GM12878 (cell line): ENCODE measurements around the gene GALNT11. TPM values are rescaled to one million over a fixed set of nuclear protein-coding genes. Genes with fewer than 3 reads are reported as not detected.
"Not testable (repeated sequence)": the region's sequence is repeated elsewhere in the genome, so short reads cannot be mapped to it uniquely, and the experiment has no call there.

Experiments
- ATAC-seq: fragments of 200-7000 bp; cut with Tn5 transposase; 3 replicates; pipeline ENCODE4 v1.9.1; 2020; ENCODE audit warnings: mild to moderate bottlenecking, moderate library complexity
- BruUV-seq: library from RNA; stranded (reverse); fragments of 400-500 nt; replicated peaks from 2 replicates; lab custom pipeline; 2021; lab: Mats Ljungman, UMichigan
- CTCF ChIA-PET: fragments of 300-600 bp; sonication (Branson Sonifier 250); formaldehyde crosslinking; extraction: SDS; loops from one replicate; lab custom pipeline; 2021; ENCODE audit warnings: inconsistent platforms; lab: Yijun Ruan, JAX
- POLR2A ChIA-PET: fragments of 350-600 bp; formaldehyde crosslinking; extraction: SDS; loops from one replicate; lab custom pipeline; 2021; ENCODE audit warnings: inconsistent platforms; lab: Charles Lee
- RAD21 ChIA-PET: fragments of 300-600 bp; sonication (Branson Sonifier 250); formaldehyde crosslinking; loops from one replicate; lab custom pipeline; 2023; ENCODE audit warnings: antibody characterized with exemption; ENCODE audit not compliant: unreplicated experiment; lab: Charles Lee
- SMC1A ChIA-PET: fragments of 300-600 bp; sonication (Branson Sonifier 250); formaldehyde crosslinking; loops from one replicate; lab custom pipeline; 2023; ENCODE audit not compliant: unreplicated experiment, uncharacterized antibody; lab: Charles Lee
- DNase-seq: peaks from one replicate; pipeline ENCODE4 v3.0.0-alpha.2; 2011; ENCODE audit warnings: low read depth, low spot score
- FAIRE-seq: peaks from 3 replicates; lab custom pipeline; 2011; peaks lifted over from hg19 to GRCh38; lab: Jason Lieb, UNC
- H2AFZ ChIP-seq: 2 replicates; pipeline ENCODE4 v1.6.0; 2011; ENCODE audit warnings: low read depth, low read length, control low read depth; ENCODE audit not compliant: control insufficient read depth
- H3K27ac ChIP-seq: 2 replicates; pipeline ENCODE4 v1.5.1; 2011; ENCODE audit warnings: control low read depth; ENCODE audit not compliant: control insufficient read depth, insufficient read depth
- H3K27me3 ChIP-seq, 2 experiments: replicated peaks in 1 of 2; 2 replicates each; pipeline versions ENCODE4 v1.6.0 to v1.6.1; 2011; ENCODE audit warnings: low read length in 1 of 2; ENCODE audit not compliant: control insufficient read depth in 2 of 2, insufficient read depth in 2 of 2
- H3K36me3 ChIP-seq, 2 experiments: 2 replicates each; pipeline ENCODE4 v1.5.1; 2011; ENCODE audit warnings: low read length in 1 of 2; ENCODE audit not compliant: control insufficient read depth in 2 of 2, insufficient read depth in 2 of 2
- H3K4me1 ChIP-seq: 2 replicates; pipeline ENCODE4 v1.6.1; 2011; ENCODE audit warnings: mild to moderate bottlenecking, low read length, moderate library complexity, mixed read lengths; ENCODE audit not compliant: control insufficient read depth, insufficient read depth
- H3K4me2 ChIP-seq: 2 replicates; pipeline ENCODE4 v1.6.0; 2011; ENCODE audit warnings: control low read depth; ENCODE audit not compliant: control insufficient read depth, insufficient read depth
- H3K4me3 ChIP-seq: fragments of 200-600 bp; sonication (generic); 2 replicates; pipeline ENCODE4 v1.5.1; 2016
- H3K79me2 ChIP-seq: 2 replicates; pipeline ENCODE4 v1.6.0; 2011; ENCODE audit warnings: low read length; ENCODE audit not compliant: control insufficient read depth, insufficient read depth
- H3K9ac ChIP-seq: 2 replicates; pipeline ENCODE4 v1.8.0; 2011; ENCODE audit warnings: low read length, control low read depth, mixed read lengths; ENCODE audit not compliant: control insufficient read depth, insufficient read depth
- H3K9me3 ChIP-seq: replicated peaks from 3 replicates; pipeline ENCODE4 v1.5.1; 2011; ENCODE audit warnings: mild to moderate bottlenecking, low read length; ENCODE audit not compliant: control insufficient read depth, insufficient read depth
- H4K20me1 ChIP-seq: 2 replicates; pipeline ENCODE4 v1.6.0; 2011; ENCODE audit not compliant: control insufficient read depth, insufficient read depth
- CTCF ChIP-seq, 3 experiments: IDR thresholded peaks in 2 of 3; conservative IDR thresholded peaks in 1 of 3; 2 replicates each; pipeline ENCODE4 v1.5.1; 2011; ENCODE audit warnings: low read depth in 3 of 3, low read length in 3 of 3, mild to moderate bottlenecking in 3 of 3, control low read depth in 2 of 3, moderate library complexity in 2 of 3, inconsistent platforms in 1 of 3, mixed read lengths in 1 of 3; ENCODE audit not compliant: control insufficient read depth in 2 of 3, insufficient read depth in 1 of 3; ENCODE audit errors: extremely low read depth in 1 of 3
- RBBP5 ChIP-seq: fragments of 200-600 bp; sonication (generic); conservative IDR thresholded peaks from 2 replicates; pipeline ENCODE4 v1.6.1; 2016
- ZBTB33 ChIP-seq: fragments of 450-650 bp; IDR thresholded peaks from 2 replicates; pipeline ENCODE4 v1.6.1; 2017; ENCODE audit warnings: mild to moderate bottlenecking
- ZNF274 ChIP-seq: IDR thresholded peaks from one replicate; pipeline ENCODE4 v1.8.0; 2011; ENCODE audit not compliant: insufficient read length, insufficient read depth
- WGBS: methylation state at CpG from one replicate; pipeline ENCODE4 v1.1.6; 2016; ENCODE audit warnings: low lambda C conversion rate; ENCODE audit not compliant: insufficient replicate concordance, insufficient coverage; ENCODE audit errors: missing lambda C conversion rate; 5-methylcytosine and 5-hydroxymethylcytosine counted together
- in situ Hi-C: fragments of 300-500 bp; cut with MboI; formaldehyde crosslinking; loops from 9 replicates; pipeline ENCODE4 v1.14.3; 2018; ENCODE audit warnings: mixed read lengths
- intact Hi-C: fragments of 100-400 bp; cut with micrococcal nuclease; formaldehyde crosslinking; loops from one replicate; pipeline ENCODE4 v1.14.2; 2022; ENCODE audit not compliant: unreplicated experiment
- polyA plus RNA-seq, 11 experiments: library from polyadenylated mRNA; depleted of rRNA in 4 of 11; unstranded in 6 of 11; stranded (reverse) in 5 of 11; fragments of >200 nt; fragmentation: Nextera tagmentation in 4 of 11; fragmentation: Illumina TruSeq in 1 of 11; extraction: Ambion mirVana in 4 of 11; extraction: Trizol in 1 of 11; gene quantifications; 1 replicate in 1 of 11; 2 replicates in 10 of 11; pipeline versions ENCODE4 v1.2.1 to v1.2.3, GENCODE V29; 2011 to 2016; ENCODE audit warnings: inconsistent platforms in 2 of 11, missing spikeins in 2 of 11, low read depth in 1 of 11
- total RNA-seq, 4 experiments: library from RNA; depleted of rRNA in 3 of 4; stranded (reverse); fragments of >200 nt in 3 of 4; fragmentation: Illumina TruSeq in 1 of 4; extraction: Trizol in 1 of 4; gene quantifications; 2 replicates each; pipeline versions ENCODE4 v1.2.1 to v1.2.3, GENCODE V29; 2013 to 2021

GALNT11 gene
- total and polyA plus RNA-seq, 10 of the 15 experiments (the other 5 are each of a cell fraction or from before 2014, with no cell fraction given): 2.0 to 9.5 (median 6.4) TPM

GRCh38 chr7:152075379-152075778, 49.9 kb downstream of the GALNT11 start:
- SMC1A ChIA-PET, H3K27me3 ChIP-seq, H3K4me1 ChIP-seq, FAIRE-seq, CTCF ChIA-PET, intact Hi-C loops, H3K9ac ChIP-seq, H3K9me3 ChIP-seq, H3K4me3 ChIP-seq, in situ Hi-C loops, BruUV-seq, H3K4me2 ChIP-seq, H3K27ac ChIP-seq, H4K20me1 ChIP-seq, H3K79me2 ChIP-seq, H2AFZ ChIP-seq, RAD21 ChIA-PET, DNase-seq, H3K36me3 ChIP-seq, POLR2A ChIA-PET, ATAC-seq: not testable (repeated sequence)
- 94% methylated on average over 14 of the region's 14 CpGs for WGBS

GRCh38 chr7:152076324-152076821, 50.9 kb downstream of the GALNT11 start:
- in situ Hi-C loops (no loop called here), intact Hi-C loops (no loop called here)
- Histone ChIP-seq H3K4me3 (no peak overlapping the region), H3K4me1 (peaks cover 4% of the 10 kb centered on the region; the same call in 1 of the 2 replicates), H3K36me3 (no peaks in the 10 kb centered on the region), H3K27me3 (no peaks in the 10 kb centered on the region), H3K79me2 (no peaks in the 10 kb centered on the region)
- FAIRE-seq: no peak
- 90% methylated on average over 8 of the region's 8 CpGs for WGBS
- BruUV-seq: no TSS peak
- POLR2A ChIA-PET: interaction anchor here (0.6 kb wide), 1 partner anchor 525 kb away, joined by 3 read pairs; no protein-coding TSS in a partner anchor
- TF ChIP-seq ZNF274 (no peak), RBBP5 (no peak), CTCF (IDR thresholded peaks at IDR 0.05 in 2 of 3, conservative IDR thresholded peaks at IDR 0.05 in 1 of 3; ENCODE audit: control insufficient read depth in 2 of 3, extremely low read depth in 1 of 3, insufficient read depth in 1 of 3, low read depth in 3 of 3, low read length in 3 of 3) (peak; percentile 27 to 50 (median 41); a peak in 5 of 6 replicates), ZBTB33 (peak; percentile 80)
- TF ChIP-seq, all 136 proteins: peak for 2
- CTCF ChIA-PET: interaction anchor here (0.8 to 1.0 kb wide), 2 partner anchors 22 to 746 kb away, joined by 3 read pairs; no protein-coding TSS in a partner anchor
- Histone ChIP-seq H3K4me2 (no peak overlapping the region), H2AFZ (no peak overlapping the region), H3K27ac (no peak overlapping the region), H3K9ac (no peak overlapping the region), H3K9me3 (no peaks in the 10 kb centered on the region), H4K20me1 (no peaks in the 10 kb centered on the region)
- DNase-seq (no peak), ATAC-seq (peak; percentile 63)
- RAD21 ChIA-PET: interaction anchor here (1.3 kb wide), 1 partner anchor 630 kb away, joined by 7 read pairs; no protein-coding TSS in a partner anchor
- SMC1A ChIA-PET: no interaction called here
